Cerebellar nuclear complex (tissue), 1 donor: ENCODE data around the gene XXYLT1.
A peak's percentile ranks its signal among the peaks of the same experiment; 100 is the strongest.

ENCODE experiments used
- DNase-seq, 2 experiments: peaks; one replicate each; lab custom pipeline; 2025; lab: John Stamatoyannopoulos, UW

The XXYLT1 gene

DNA sequence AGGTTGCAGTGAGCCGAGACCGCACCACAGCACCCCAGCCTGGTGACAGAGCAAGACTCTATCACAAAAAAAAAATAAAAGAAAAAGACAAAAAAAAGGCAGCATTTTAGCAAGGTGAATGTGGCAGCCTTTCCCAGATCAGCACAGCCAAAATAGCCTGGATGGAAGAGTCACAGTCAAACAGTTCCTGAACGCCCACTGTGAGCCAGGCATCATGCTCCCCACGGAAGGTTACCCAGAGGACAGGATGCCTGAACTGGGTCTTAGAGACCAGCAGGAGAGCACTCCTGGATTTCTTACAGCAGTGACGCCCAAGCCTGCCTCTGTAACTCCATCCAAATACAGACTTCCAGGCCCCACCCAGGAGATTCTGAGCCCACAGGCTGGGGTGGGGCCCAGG lies 4.5 kb downstream of the XXYLT1 start:
- no peak for DNase-seq

DNA sequence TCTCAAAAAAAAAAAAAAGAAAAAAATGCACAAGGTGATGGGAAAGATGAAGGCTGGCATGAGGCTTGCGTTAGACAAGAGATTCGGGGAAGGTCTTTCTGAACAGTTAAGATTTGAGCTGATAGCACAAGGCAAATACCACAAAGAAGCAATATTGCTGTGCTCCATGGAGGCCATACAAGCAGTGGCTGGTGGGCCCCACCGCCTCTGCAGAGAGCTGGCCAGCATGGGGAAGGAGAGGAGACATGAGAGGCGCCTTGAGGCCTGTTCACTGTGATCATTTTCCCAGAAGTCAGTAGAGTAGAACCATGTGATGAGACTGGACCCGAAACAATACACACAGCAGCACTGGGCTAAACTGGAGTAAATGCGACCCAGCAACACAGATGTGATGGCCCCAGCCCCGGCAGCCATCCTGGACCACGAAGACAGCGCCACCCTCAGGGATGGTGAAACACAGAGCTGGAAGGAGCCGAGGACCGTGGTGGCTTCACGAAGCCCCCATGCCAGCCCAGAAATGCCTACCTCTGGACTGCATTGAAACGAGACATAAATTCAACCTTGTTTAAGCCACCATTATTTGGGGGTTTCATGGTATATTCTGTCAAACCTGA lies 5.5 kb downstream of the XXYLT1 start:
- DNase-seq, result no peak

DNA sequence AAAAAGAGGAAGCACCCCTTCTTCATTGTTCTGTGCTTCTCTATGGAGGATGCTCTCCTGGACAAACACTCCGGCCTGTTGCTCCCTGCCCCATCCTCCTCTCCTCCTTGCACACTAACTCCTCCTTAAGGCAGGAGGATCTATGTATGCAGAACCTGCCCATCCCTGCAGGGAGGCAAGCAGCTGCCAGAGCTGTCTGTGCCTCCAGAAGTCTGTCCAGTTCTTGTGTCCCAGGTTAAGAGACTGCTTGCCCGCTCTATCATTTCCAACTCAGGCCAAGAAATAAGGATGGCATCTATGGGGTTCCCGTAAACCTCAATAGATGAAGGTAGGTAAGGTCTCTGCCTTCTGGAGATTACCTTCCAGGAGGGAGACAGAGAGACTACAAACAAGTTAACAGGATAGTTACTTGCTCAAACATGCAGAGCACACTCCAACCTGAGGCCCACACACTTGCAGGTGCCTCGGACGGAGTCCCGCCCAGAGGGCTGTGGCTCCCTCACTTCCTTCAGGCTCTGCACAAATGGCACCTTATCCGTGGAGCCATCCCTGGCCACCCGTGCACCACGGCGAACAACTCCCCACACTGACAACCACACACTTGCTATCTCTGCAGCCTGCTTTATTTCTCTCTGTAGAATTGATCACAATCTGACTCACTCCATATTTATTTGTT lies 6.9 kb downstream of the XXYLT1 start:
- DNase-seq, result no peak

DNA sequence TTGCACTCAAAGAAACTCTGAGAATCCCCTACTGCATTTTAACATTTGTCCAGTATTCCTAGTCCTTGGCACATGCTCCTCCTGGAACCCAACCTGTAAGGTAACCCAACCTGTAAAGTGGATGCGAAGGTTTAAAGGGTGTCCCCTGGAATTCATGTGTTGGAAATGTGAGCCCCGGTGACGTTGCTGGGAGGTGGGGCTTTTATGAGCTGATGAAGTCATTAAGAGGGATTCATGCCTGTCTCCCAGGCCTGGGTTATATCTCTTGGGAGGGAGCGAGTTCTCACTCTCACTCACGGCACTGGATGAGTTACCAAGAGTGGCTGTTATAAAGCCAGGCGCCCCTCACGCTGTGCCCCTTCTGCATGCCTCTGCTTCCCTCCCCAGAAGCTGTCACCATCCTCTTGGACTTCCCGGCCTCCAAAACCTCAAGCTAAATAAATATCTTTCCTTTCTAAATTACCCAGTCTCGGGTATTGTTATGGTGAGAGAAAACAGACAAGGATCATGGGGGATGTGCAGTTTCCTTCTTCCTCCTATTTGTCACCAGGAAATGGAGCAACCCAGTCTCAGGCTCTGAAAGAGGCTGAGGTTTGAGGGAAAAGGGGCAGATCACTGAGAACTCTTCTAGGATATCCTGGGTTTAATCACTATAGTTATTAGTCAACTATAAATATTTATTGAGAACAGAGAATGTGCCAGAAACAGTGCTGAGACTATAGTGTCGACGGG lies 7.6 kb downstream of the XXYLT1 start:
- no peak for DNase-seq

DNA sequence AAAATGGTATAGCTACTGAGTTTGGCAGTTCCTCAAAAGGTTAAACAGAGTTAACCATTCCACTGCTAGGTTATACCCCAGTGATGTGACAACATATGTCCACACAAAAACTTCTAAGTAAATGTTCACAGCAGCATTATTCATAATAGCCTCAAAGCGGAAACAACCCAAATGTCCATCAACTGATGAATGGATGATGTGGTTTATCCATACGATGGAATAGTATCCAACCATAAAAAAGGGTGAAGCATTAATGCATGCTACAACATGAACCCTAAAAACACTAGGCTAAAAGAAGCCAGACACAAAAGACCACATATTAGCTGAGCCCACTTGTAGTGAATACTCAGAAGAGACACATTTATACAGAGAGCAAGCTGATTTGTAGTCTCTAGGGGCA lies 9.0 kb downstream of the XXYLT1 start:
- DNase-seq, result no peak

DNA sequence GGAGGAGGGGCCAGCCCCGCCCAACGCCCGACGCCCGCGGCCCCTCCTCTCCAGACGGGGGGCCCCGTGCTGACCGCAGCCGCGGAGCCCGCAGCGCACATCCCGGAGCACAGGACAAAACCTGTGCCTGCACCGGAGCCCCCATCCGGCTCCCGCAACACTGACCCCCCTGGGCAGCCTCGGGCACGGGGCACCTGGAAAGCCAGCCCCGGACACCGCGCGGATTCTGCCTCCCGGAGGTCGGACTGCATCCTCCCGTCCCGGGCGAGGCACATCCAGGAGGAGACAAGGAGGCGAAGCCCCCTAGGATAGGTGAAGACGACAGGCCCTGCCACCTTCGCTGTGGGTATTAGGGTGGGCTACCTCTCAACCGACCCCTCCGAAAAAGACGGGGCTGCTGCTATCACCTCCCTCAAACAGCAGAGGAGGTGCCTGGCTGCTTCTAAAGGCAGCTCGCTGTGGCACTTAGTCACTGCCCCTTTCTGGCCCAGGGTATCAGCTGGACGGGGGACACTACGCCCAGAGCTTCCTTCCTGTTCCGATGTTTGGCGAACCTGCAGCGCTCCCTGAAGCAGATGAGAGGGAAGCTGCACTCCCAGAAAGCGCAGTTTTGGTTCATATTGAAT lies 10.6 kb downstream of the XXYLT1 start:
- no peak for DNase-seq

DNA sequence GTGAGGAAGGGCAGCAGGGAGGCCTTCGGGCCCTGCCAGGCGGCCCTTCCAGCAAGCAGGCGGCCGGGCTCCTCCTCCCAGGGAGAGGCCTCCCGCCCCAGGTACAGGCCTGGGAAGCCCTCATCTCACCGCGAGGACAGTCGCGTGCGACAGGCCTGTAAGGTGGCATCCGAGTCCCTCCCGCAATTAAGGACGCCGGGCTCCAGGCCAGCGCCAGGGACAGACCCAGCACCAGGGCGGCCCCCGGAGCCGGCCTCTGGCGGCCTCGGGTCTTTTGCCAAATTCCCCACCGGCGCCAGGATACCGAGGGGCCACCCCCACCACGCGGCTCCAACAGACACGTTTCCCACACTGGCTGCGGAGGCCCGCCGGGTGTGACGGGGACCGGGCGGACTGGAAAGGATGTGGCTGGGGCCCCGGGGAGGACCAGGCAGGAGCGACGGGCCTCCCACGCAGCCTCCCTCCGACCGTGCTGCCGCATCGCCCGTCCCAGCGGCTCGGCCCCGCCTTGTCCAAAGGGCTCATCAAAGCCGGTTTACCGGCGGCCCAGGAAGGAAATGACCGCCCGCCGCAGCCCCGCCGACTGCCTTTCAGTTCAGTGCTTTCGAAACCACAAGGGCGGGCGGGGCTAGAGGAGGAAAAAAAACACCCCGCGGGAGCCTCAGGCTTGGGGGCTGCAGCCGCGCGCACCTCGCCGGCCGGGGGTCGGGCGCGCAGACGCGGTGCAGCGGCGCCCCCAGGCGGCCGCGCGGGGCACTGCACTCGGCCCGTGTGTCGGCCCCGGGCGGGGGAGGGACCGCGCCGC lies 11.3 kb downstream of the XXYLT1 start:
- peak in 1 of 2 experiments; percentile 38 for DNase-seq

DNA sequence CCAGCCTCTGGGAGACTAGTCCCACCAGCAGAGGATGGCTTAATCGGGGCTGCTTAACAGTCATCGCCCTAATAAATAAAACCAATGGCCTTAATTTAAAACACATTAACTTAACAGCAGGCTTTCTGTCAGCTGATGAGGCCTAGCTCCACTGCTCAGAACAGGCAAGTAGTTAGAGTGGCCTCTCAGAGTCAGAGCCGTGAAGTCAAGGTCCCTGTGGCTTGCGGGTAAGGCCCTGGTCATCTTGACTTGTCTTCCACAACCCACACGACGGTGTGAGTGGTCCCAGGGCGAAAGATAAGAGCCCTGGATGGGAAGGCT lies 11.8 kb downstream of the XXYLT1 start:
- DNase-seq, result no peak

DNA sequence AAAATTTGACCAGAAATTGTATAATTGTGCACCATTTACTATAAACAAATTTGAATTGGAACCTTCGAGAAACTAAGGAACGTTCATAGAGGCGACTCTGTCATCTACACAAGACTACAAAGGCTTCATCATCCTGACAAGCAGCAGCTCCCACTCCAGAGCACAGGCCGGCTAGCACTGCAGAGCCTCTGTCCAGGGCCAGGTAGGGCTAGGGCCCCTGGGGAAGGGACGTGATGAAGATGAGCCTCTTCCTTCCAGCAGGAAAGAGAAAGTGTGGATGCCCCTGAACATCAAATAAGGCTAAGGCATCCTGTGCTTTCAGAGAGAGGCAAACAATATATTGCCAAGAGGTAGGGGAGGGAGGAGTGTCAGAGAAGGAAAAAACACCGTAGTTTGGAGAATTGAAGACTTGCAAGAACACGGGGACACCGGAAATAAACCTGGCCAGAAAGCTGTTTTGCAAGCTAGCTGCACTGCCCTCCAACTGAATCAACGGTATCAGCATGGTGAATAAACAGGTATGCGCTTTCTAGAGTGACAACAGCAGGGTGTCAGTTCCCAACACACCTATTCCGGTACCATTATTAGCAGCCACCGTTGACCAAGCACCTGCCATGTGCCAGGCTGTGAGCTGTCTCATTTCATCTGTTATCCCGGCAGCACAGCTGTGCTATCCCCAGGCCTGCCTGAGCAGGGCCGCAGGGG lies 12.4 kb downstream of the XXYLT1 start:
- no peak for DNase-seq

DNA sequence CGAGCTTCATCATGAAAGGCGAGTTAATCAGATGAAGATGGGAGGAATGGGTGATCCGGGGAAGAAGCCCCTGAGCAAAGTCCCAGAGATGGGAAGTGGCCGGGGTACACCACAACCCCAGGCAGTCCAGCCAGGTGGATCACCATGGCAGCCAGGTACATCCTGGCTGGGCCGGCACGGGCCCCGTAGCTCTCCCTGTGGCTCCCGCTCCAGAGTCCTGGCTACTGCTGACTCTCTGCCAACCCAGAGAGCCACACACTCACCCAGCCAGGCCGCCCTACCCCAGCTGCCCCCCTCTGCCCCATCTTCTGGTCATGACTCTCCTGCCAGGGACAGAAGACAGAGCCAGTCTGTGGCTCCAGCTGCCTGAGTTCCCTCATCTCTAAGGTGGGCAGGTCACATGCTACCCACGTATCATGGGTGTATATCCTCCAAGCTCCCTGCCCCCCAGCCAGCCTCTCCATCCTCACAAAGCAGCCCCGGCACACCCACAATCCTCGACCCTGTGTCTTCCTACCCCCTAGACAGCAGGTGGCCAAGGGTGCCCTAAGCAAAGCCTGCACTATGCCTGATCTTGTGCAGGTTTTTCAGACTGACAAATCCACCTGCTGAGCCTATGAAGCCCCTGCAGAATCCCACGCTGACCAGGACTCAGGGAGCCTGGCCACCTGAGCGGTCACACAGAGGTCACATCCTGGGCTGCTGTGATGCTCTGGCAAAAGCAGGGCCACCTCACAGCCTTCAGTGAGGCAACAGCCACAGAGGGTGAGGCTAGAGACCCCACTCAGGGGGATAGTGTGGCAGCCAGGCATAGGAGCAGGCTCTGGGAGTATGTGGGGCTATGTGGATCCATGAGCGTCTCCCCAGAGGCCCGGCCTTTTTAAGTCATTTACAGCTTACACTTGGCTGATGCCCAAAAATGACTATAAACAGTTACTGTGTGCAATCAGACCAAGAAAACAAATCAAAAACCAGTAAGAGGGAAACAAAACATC lies 13.2 kb downstream of the XXYLT1 start:
- no peak for DNase-seq

DNA sequence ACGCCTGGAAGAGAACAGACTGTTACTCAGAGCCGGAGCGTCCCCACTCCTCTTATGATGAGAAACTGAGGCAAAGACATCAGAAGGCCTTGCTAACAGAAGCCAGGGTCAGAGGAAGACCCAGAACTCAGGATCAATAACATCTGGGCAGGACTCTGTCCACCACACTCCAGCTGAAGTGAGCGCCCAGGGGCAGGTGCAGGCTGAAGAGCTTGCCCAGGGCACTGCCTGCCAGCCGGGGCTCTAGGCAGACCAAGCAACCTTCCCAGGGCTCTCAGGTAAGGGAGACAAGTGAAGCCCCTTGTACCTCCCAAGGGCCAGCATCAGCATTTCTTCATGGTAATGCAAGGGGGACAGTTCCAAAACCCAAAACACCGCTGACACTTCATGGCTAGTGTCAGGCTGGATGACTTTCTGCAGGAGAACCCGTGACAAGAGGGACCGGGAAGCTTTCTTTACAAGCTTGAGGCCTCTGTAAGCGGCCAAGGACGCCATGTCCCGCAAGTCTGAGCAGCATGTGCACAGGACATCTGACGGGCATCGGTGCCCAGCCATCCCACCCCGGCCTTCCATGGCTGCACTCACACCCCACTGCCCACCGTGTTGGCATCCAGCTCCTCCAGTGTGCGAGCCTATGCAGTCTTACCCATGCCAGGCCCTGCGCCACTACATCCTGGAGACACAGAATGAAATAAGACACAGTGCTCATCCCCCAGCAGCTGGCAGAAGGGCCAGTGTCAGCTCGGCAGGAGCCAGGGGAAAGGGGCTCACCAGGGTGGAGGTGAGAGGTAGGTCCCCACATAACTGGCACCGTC lies 14.1 kb downstream of the XXYLT1 start:
- DNase-seq, result no peak

DNA sequence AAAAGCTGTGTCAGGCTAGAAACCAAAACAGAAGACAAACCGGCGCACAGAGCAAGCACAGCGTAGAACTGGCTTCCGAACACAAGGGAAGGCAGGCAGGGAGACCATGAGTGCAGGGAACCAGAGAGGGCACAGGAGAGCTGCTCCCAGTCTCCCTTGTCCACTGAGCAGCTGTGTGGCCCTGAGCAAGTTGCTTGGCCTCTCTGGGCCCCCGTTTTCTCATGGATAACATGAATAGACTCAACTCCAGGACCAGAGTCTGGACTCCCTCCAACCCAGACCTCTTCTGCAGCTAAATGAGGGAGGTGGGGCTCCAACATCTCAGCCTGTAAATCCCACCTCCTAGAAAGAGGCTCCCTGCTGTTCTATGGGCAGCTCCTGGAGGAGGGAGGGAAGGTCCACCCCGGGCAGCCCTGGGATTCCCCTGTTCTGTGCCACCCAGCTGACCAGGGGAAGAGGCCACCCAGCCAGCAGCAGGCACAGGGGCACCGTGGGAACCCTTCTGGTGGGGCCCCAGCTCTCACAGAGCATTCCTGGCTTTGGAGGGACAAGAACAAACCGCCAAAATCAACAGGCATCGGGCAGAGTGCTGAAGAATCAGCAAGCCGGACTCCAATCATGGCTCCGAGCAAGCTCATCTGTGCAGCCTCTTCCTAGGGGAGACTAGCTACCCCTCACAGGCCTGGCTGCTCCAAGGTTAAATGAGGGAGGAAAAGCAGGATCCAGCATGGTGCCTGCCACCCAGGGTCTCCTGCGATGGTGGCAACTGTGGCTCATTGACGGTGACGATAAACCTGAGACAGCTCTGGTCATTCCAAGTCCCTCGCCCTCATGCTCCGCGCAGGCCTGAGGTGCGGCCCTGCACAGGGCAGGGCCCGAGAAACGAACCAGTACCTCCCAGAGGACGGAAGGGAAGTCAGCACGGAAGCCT lies 15.1 kb downstream of the XXYLT1 start:
- no peak for DNase-seq

DNA sequence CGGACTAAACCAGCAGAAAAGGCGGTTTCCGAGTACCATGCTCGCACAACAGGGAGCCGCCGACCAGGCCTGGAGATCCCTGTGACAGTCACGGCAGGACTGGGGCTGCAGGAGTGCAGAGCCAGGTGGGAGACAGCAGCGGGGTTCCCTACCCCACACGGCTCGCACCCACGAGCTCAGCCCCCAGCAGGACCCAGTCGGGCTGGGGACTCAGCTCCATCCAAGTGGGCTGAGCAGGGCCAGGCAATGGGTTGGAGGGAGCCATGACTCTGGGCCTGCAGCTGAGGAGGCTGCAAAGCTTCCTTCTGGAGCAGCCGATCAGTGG lies 15.8 kb downstream of the XXYLT1 start:
- no peak for DNase-seq

DNA sequence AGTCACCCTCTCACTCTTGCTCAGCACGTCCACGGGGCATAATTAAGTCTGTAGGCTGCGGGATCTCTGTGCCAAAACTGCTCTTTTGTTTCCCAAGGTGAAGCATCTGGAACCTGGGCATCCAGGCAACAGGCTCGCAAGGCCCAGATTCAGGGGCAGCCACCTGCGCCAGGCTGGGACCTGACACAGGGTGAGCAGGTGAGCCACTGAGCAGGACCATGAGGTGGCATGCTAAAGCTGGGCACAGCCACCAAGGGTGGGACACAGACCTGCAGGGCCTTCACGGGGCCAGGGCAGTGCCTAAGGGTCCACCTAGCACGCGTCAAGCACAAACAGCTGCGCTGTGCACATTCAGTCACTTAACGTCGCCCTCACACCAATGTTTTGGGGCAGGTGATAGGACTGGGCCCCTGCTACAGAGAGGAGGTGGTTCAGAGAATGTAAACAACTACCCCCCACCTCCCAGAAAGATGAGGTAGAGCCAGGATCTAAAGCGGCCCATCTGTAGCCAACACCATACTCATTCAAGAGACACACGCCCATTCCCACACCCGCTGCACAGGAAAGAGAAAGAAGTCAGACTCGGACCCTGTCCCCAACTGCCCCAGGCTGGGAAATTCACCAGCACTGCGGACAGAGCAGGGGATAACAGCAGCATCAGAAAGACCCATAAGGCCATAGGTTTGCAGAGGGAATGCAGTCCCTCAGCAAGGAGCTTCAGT lies 16.3 kb downstream of the XXYLT1 start:
- DNase-seq, result no peak

DNA sequence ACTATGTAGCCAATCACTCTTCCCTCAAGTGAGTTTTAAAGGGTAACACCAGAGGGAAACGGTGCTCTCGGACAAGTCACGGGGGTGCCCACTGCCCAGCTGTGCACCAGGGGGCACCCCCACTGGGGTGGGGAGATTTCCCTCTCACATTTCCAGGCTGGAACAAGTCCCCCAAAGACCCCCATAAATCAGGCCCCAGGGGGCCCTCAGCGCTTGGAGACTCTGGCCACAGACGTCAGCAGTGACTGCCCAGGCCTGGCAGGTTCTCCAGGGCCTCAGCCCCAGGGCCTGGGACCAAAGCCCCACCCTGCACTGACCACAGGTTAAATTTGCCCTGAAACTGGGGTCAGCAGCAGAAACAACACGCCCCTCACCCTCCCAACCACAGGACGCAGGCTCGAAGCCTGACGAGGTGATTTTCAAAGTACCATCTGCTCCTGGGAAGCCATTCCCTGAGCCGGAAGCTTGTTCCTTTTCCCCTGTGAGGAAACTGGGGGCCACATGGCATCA lies 17.0 kb downstream of the XXYLT1 start:
- DNase-seq, result no peak

DNA sequence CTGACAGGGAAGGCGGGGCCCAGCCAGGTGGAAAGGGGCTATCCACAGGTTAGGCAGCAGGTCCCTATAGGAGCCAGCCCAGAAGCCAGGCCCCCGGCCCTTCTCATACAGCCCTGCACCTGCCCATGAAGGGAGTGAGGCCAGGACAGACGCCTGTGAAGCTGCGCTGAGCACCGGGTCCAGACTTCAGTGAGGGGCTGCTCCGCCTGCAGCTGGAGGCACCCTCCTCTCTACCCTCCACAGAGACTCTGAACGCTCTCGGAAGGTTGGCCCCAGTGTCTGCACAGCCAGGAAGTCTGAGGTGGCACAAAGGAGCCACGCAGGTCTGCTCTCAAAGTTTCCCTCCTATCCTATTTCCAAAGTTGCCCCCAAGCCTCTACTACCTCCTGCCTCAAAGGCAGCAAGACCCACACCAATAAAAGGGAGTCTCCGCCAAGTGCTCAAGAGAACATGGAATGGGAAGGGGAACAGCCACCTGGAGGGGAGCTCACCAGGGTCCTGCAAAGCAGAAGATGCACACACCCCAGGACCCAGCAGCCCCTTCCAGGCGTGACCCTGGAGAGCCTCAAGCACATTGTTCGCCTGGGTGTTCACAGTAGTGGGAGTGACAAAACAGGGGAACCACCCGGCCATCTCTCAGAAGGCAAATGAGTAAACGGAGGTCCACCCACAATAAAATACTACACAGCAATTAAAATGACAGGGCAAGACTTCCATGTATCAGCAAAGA lies 19.5 kb downstream of the XXYLT1 start:
- no peak for DNase-seq
